ENCODE data around the gene MCTP1. TPM values are rescaled to one million over a fixed set of nuclear protein-coding genes. Genes with fewer than 3 reads are reported as not detected.

Gene MCTP1
- total RNA-seq, 4 donors from 2014 or later, result 27.2 to 238 (median 54.5) TPM

DNA sequence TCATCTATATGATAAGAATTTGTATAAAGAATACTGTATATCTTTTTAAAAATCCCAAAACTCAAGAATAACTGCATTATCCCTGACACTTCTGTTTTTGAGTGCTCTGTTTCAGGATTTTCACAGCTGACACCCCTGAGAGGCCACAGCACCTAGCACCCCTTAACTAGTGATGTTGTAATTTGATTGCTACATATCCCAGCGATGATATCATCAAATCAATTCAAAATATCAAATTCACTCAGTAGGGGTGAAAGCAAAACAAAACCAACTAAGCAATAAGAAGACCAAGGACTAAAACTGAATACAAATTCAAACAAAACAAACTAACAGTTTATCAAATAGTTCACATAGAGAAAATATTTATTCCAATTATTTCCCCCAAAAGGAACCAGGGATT lies 184.3 kb downstream of the MCTP1 start:
- TF ChIP-seq CTCF (IDR thresholded peaks at IDR 0.05), result no peak
- DNase-seq (ENCODE audit: low spot score) (no peak), ATAC-seq (ENCODE audit: low FRiP score) (no peak)

GRCh38 chr5:95098012-95098411 lies 186.9 kb downstream of the MCTP1 start:
- no peak for DNase-seq (ENCODE audit: low spot score)
- no peak for TF ChIP-seq CTCF (IDR thresholded peaks at IDR 0.05)
- no peak for ATAC-seq (ENCODE audit: low FRiP score)

DNA sequence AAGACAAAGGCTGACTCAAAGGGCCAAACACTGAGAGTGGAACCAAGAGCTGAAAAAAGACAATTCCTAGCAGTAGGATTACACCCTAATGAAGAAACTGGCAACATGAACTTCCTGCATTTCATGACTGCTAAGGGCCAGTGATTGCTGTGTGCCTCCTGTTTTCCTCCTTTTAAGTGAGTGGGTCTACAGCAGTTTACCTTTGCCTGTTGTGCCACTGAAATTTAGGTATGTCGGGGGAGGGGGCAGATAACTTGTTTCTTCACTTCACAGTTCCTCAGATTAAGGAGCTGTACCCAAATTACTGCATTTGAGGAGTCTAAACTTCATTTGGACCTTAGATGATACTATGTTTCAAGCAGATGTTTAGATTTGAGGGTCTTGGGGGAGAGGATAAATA lies 191.7 kb downstream of the MCTP1 start:
- TF ChIP-seq CTCF (IDR thresholded peaks at IDR 0.05), result no peak
- DNase-seq (ENCODE audit: low spot score) (no peak), ATAC-seq (ENCODE audit: low FRiP score) (no peak)

GRCh38 chr5:95090774-95091173 lies 194.1 kb downstream of the MCTP1 start:
- ATAC-seq (ENCODE audit: low FRiP score) (no peak), DNase-seq (ENCODE audit: low spot score) (no peak)
- no peak for TF ChIP-seq CTCF (IDR thresholded peaks at IDR 0.05)

DNA sequence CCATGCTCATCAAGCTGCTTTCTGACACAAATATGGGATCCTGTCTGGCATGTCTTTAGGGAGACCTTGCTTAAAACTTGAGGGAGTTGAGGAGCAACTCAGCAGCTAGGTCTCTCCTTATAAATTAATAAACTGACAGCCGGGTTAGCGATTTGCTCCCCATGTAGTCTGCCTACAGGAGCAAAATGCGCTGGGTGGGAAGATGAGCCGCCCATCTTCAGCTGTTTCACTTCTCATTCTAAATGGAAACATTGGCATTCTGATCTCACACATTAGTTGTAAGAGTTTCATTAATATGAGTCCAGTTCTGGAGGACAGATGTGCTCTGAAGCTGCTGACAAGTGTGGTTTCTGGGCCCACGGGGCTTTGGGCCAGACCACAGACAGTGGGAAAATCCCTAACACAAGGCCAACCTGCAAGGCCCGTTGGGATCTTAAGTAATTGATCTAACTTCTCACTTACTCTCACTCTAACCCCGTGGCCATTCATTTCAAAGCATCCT lies 197.0 kb downstream of the MCTP1 start:
- ATAC-seq (ENCODE audit: low FRiP score) (no peak), DNase-seq (ENCODE audit: low spot score) (no peak)
- TF ChIP-seq CTCF (IDR thresholded peaks at IDR 0.05), result no peak

- no peak for TF ChIP-seq CTCF (IDR thresholded peaks at IDR 0.05)
- no peak for DNase-seq (ENCODE audit: low spot score)
- ATAC-seq (ENCODE audit: low FRiP score), result no peak
These were observed 197.7 kb downstream of the MCTP1 start for GRCh38 chr5:95086927-95087815.

- ATAC-seq (ENCODE audit: low FRiP score), result no peak
- TF ChIP-seq CTCF (IDR thresholded peaks at IDR 0.05), result no peak
- no peak for DNase-seq (ENCODE audit: low spot score)
These were observed 200.1 kb downstream of the MCTP1 start for GRCh38 chr5:95084757-95085156.

Data from omental fat pad (tissue), 4 donors.